GM23338 (cell line): ENCODE data around the gene NCK2. TPM values are rescaled to one million over a fixed set of nuclear protein-coding genes. Genes with fewer than 3 reads are reported as not detected.

Experiments used
- ATAC-seq: fragments of 200-7000 bp; cut with Tn5 transposase; 3 replicates; pipeline ENCODE4 v1.9.1; 2020
- DNase-seq: peaks from one replicate; pipeline ENCODE4 v3.0.0-alpha.2; 2015; ENCODE audit warnings: low spot score
- H2AFZ ChIP-seq: fragments of 200-600 bp; sonication (generic); 2 replicates; pipeline ENCODE4 v1.8.0; 2016; ENCODE audit warnings: antibody characterized with exemption, mild to moderate bottlenecking, moderate library complexity
- H3F3A ChIP-seq: fragments of 200-600 bp; sonication (generic); replicated peaks from 2 replicates; pipeline ENCODE4 v1.8.0; 2017; ENCODE audit warnings: antibody characterized with exemption, mixed run types, low read depth
- H3K27ac ChIP-seq: fragments of 200-600 bp; sonication (generic); 2 replicates; pipeline ENCODE4 v1.6.1; 2016; ENCODE audit warnings: low read depth
- H3K27me3 ChIP-seq: fragments of 200-600 bp; sonication (generic); 2 replicates; pipeline ENCODE4 v1.8.0; 2016; ENCODE audit warnings: mild to moderate bottlenecking, mixed run types, moderate library complexity; ENCODE audit not compliant: insufficient read depth
- H3K36me3 ChIP-seq: fragments of 200-600 bp; sonication (generic); 2 replicates; pipeline ENCODE4 v1.8.0; 2016; ENCODE audit warnings: mild to moderate bottlenecking; ENCODE audit not compliant: insufficient read depth
- H3K4me1 ChIP-seq: fragments of 200-600 bp; sonication (generic); 2 replicates; pipeline ENCODE4 v1.8.0; 2016; ENCODE audit warnings: mild to moderate bottlenecking, moderate library complexity; ENCODE audit not compliant: insufficient read depth
- H3K4me2 ChIP-seq: fragments of 200-600 bp; sonication (generic); 2 replicates; pipeline ENCODE4 v1.7.1; 2017; ENCODE audit warnings: mixed run types
- H3K4me3 ChIP-seq: fragments of 200-600 bp; sonication (generic); 2 replicates; pipeline ENCODE4 v1.6.1; 2016; ENCODE audit warnings: mixed run types
- H3K79me2 ChIP-seq: fragments of 200-600 bp; sonication (generic); replicated peaks from 2 replicates; pipeline ENCODE4 v1.8.0; 2017; ENCODE audit warnings: mild to moderate bottlenecking; ENCODE audit not compliant: insufficient read depth
- H3K9me2 ChIP-seq: fragments of 200-600 bp; sonication (generic); 2 replicates; pipeline ENCODE4 v1.8.0; 2017; ENCODE audit not compliant: insufficient read depth
- H4K20me1 ChIP-seq: fragments of 200-600 bp; sonication (generic); replicated peaks from 2 replicates; pipeline ENCODE4 v1.8.0; 2017; ENCODE audit warnings: mild to moderate bottlenecking; ENCODE audit not compliant: insufficient read depth
- H3K27ac Mint-ChIP-seq: 2 replicates; pipeline ENCODE4 v1.8.0; 2020; ENCODE audit warnings: inconsistent platforms, mild to moderate bottlenecking, moderate library complexity, mixed read lengths
- H3K27me3 Mint-ChIP-seq: 3 replicates; pipeline ENCODE4 v1.8.0; 2022; ENCODE audit warnings: low read depth, mild to moderate bottlenecking, moderate library complexity, mixed read lengths, inconsistent platforms; ENCODE audit not compliant: insufficient read depth, poor library complexity
- H3K36me3 Mint-ChIP-seq: 3 replicates; pipeline ENCODE4 v1.8.0; 2021; ENCODE audit warnings: low read depth, mild to moderate bottlenecking, inconsistent platforms, moderate library complexity, mixed read lengths
- H3K4me1 Mint-ChIP-seq: 3 replicates; pipeline ENCODE4 v1.8.0; 2020; ENCODE audit warnings: mild to moderate bottlenecking, inconsistent platforms, mixed read lengths
- H3K4me3 Mint-ChIP-seq: 3 replicates; pipeline ENCODE4 v1.8.0; 2021; ENCODE audit warnings: moderate library complexity, mild to moderate bottlenecking, inconsistent platforms, mixed read lengths
- H3K9me3 Mint-ChIP-seq: 3 replicates; pipeline ENCODE4 v1.8.0; 2020; ENCODE audit warnings: moderate library complexity, mild to moderate bottlenecking, inconsistent platforms, mixed read lengths
- CREB1 ChIP-seq: fragments of 250-450 bp; sonication (Bioruptor Pico); IDR thresholded peaks from 2 replicates; pipeline ENCODE4 v1.5.0; 2020; ENCODE audit warnings: low read depth, mild to moderate bottlenecking, moderate library complexity
- ETS1 ChIP-seq: IDR thresholded peaks from 2 replicates; pipeline ENCODE4 v1.6.1; 2016; ENCODE audit warnings: antibody characterized with exemption
- EZH2phosphoT487 ChIP-seq: fragments of 200-600 bp; sonication (generic); IDR thresholded peaks from one replicate; pipeline ENCODE4 v1.8.1; 2018; ENCODE audit warnings: antibody characterized with exemption; ENCODE audit not compliant: unreplicated experiment
- ZNF114 ChIP-seq: fragments of 250-450 bp; sonication (Bioruptor Pico); IDR thresholded peaks from 2 replicates; pipeline ENCODE4 v1.5.0; 2020; ENCODE audit warnings: mild to moderate bottlenecking, moderate library complexity
- ZNF331 ChIP-seq: fragments of 250-450 bp; sonication (Bioruptor Pico); IDR thresholded peaks from 2 replicates; pipeline ENCODE4 v1.5.0; 2020; ENCODE audit warnings: low read depth, mild to moderate bottlenecking, moderate library complexity
- ZNF462 ChIP-seq: fragments of 250-450 bp; sonication (Bioruptor Pico); IDR thresholded peaks from 2 replicates; pipeline ENCODE4 v1.5.0; 2020; ENCODE audit warnings: mild to moderate bottlenecking, moderate library complexity
- polyA plus RNA-seq: library from polyadenylated mRNA; unstranded; fragments of >200 nt; fragmentation: Nextera tagmentation; extraction: Ambion mirVana; gene quantifications from 2 replicates; pipeline ENCODE4 v1.2.1, GENCODE V29; 2016
- total RNA-seq: library from RNA; depleted of rRNA; stranded (reverse); fragments of >200 nt; shearing (Covaris generic); gene quantifications from 2 replicates; pipeline ENCODE4 v1.2.3, GENCODE V29; 2014
- TF ChIP-seq, protein P1 (sequence below): IDR thresholded peaks from one replicate; pipeline ENCODE4 v1.6.1; 2018; ENCODE audit warnings: antibody characterized with exemption; ENCODE audit not compliant: unreplicated experiment

The NCK2 gene
- total and polyA plus RNA-seq, 2 experiments from 2014 or later = 26.9 to 59.9 TPM

DNA sequence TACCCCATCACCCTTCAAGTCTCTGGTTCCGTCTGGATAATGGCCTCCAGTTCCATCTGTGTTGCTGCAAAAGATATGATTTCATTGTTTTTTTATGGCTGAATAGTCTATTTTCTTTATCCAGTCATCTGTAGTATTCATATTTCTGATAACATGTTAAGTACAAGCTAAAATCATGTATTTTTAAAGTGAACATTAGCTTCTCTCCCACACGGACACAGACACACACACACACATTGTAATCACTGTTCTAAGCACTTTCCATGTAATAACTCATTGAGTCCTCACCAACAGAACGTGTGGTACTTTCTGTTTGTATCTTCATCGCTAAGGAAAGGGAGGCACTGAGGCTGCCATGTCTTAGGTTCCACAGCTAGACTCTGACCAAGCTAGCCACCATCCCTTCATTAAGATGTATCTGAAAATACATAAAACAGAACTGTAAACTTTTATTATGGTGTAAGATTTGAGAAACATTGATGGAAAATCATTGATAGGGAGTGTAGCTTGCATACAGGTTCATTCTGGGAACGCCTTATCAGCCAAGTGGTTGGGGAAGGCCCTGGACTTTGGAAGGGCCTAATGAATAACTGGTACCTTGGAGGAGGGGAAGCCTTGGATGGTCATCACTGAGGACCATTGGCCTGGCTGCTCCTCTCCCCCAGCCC lies 8.1 kb downstream of the NCK2 start:
- no peak for TF ChIP-seq ETS1
- TF ChIP-seq ZNF462 (CRISPR knock-in tag) = no peak
- no peak for TF ChIP-seq EZH2phosphoT487
- TF ChIP-seq CREB1 (CRISPR knock-in tag) = no peak
- TF ChIP-seq ZNF331 (CRISPR knock-in tag) = no peak
- TF ChIP-seq, protein P1, sequence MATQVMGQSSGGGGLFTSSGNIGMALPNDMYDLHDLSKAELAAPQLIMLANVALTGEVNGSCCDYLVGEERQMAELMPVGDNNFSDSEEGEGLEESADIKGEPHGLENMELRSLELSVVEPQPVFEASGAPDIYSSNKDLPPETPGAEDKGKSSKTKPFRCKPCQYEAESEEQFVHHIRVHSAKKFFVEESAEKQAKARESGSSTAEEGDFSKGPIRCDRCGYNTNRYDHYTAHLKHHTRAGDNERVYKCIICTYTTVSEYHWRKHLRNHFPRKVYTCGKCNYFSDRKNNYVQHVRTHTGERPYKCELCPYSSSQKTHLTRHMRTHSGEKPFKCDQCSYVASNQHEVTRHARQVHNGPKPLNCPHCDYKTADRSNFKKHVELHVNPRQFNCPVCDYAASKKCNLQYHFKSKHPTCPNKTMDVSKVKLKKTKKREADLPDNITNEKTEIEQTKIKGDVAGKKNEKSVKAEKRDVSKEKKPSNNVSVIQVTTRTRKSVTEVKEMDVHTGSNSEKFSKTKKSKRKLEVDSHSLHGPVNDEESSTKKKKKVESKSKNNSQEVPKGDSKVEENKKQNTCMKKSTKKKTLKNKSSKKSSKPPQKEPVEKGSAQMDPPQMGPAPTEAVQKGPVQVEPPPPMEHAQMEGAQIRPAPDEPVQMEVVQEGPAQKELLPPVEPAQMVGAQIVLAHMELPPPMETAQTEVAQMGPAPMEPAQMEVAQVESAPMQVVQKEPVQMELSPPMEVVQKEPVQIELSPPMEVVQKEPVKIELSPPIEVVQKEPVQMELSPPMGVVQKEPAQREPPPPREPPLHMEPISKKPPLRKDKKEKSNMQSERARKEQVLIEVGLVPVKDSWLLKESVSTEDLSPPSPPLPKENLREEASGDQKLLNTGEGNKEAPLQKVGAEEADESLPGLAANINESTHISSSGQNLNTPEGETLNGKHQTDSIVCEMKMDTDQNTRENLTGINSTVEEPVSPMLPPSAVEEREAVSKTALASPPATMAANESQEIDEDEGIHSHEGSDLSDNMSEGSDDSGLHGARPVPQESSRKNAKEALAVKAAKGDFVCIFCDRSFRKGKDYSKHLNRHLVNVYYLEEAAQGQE = no peak
- TF ChIP-seq ZNF114 (CRISPR knock-in tag) = no peak
- Mint-ChIP-seq H3K27me3 (peaks cover 3% of the 10 kb centered on the region), H3K36me3 (peaks cover 19% of the 10 kb centered on the region), H3K4me3 (no peak overlapping the region), H3K4me1 (peaks cover 57% of the 10 kb centered on the region), H3K27ac (no peak overlapping the region), H3K9me3 (peaks cover 3% of the 10 kb centered on the region; the same call in 1 of the 3 replicates)
- Histone ChIP-seq H3K36me3 (no peaks in the 10 kb centered on the region), H2AFZ (no peak overlapping the region), H3K27me3 (no peaks in the 10 kb centered on the region), H3K79me2 (peaks cover 100% of the 10 kb centered on the region), H3K27ac (no peak overlapping the region), H4K20me1 (peaks cover 47% of the 10 kb centered on the region), H3K9me2 (peaks cover 7% of the 10 kb centered on the region; the same call in 1 of the 2 replicates), H3K4me3 (no peak overlapping the region), H3K4me1 (peaks cover 48% of the 10 kb centered on the region), H3F3A (no peaks in the 10 kb centered on the region), H3K4me2 (no peak overlapping the region)
- ATAC-seq (no peak), DNase-seq (no peak)
